Posterior cingulate gyrus (tissue), 11 donors: ENCODE results near the gene FANCC.

Source experiments
- DNase-seq, 10 donors: peaks; one replicate each; pipeline versions ENCODE4 v3.0.0 to v3.0.0-alpha.2; 2020 to 2021; ENCODE audit warnings: mixed read lengths in 3 of 10
- intact Hi-C: fragments of 100-400 bp; cut with DNase I; formaldehyde crosslinking; loops from one replicate; pipeline ENCODE4 v1.15.1; 2023

FANCC gene, protein sequence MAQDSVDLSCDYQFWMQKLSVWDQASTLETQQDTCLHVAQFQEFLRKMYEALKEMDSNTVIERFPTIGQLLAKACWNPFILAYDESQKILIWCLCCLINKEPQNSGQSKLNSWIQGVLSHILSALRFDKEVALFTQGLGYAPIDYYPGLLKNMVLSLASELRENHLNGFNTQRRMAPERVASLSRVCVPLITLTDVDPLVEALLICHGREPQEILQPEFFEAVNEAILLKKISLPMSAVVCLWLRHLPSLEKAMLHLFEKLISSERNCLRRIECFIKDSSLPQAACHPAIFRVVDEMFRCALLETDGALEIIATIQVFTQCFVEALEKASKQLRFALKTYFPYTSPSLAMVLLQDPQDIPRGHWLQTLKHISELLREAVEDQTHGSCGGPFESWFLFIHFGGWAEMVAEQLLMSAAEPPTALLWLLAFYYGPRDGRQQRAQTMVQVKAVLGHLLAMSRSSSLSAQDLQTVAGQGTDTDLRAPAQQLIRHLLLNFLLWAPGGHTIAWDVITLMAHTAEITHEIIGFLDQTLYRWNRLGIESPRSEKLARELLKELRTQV

GRCh38 chr9:95317119-95317892, at the start of gene FANCC:
FANCC (minus strand) TSS chr9:95317709; CDS start chr9:95249291, 68,418 bp downstream.
- intact Hi-C loops: loop anchor here (5.0 kb wide), 1 partner anchor 195 kb away; no protein-coding TSS in a partner anchor
- peak; percentile 83 to 98 (median 92) for DNase-seq

GRCh38 chr9:95366731-95367325, 49.3 kb upstream of the FANCC start:
- DNase-seq: no peak
- intact Hi-C loops: no loop called here

- DNase-seq: no peak
- intact Hi-C loops: no loop called here
Measured at GRCh38 chr9:95365766-95366165, 48.3 kb upstream of the FANCC start.

- no peak for DNase-seq
- intact Hi-C loops: no loop called here
Measured at GRCh38 chr9:95363051-95363841, 45.7 kb upstream of the FANCC start.

DNA sequence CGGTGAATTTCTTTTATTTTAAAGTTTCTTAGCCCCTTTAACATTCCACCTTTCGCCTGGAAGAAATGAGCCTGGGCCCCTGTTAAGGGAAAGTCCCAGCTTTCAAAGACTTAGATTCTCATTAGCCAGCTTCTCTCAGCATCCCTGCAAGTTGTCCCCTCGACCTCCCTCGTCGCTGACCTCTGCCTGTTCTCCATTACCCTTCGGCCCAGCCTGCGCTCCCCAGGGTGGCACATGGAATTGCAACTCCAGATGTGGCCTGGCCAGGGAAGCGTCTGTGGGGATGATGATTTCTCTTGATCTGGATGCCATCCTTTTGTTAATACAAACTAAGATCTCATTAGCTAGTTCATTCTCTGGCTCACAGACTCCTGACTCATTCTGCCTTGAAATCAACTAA, 43.4 kb upstream of the FANCC start:
- no peak for DNase-seq
- intact Hi-C loops: no loop called here

- intact Hi-C loops: no loop called here
- no peak for DNase-seq
Measured at GRCh38 chr9:95357316-95357715, 39.8 kb upstream of the FANCC start.

GRCh38 chr9:95355500-95355899, 38.0 kb upstream of the FANCC start:
- no peak for DNase-seq
- intact Hi-C loops: no loop called here

GRCh38 chr9:95351051-95351450, 33.5 kb upstream of the FANCC start:
- DNase-seq: peak in 1 of 10 donors; percentile 54
- intact Hi-C loops: no loop called here

DNA sequence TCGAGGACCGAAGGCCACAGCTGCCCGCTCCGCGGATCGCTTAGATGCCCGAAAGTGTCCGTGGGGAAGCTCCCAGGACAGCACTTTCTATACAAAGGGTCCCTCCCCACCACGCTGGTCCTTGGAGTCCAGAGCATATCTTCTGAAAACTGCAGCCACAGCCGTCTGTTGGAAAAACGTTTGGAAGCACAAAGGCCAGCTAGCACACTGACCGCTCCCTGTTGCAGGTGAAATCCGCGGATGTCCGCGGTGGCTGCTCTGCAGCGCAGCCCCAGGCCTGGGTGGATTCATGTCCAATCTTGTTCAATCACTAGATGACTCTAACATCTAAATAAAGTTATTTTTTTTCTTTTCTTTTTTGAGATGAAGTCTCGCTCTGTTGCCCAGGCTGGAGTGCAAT, 32.8 kb upstream of the FANCC start:
- intact Hi-C loops: no loop called here
- DNase-seq: peak in 1 of 10 donors; percentile 62

DNA sequence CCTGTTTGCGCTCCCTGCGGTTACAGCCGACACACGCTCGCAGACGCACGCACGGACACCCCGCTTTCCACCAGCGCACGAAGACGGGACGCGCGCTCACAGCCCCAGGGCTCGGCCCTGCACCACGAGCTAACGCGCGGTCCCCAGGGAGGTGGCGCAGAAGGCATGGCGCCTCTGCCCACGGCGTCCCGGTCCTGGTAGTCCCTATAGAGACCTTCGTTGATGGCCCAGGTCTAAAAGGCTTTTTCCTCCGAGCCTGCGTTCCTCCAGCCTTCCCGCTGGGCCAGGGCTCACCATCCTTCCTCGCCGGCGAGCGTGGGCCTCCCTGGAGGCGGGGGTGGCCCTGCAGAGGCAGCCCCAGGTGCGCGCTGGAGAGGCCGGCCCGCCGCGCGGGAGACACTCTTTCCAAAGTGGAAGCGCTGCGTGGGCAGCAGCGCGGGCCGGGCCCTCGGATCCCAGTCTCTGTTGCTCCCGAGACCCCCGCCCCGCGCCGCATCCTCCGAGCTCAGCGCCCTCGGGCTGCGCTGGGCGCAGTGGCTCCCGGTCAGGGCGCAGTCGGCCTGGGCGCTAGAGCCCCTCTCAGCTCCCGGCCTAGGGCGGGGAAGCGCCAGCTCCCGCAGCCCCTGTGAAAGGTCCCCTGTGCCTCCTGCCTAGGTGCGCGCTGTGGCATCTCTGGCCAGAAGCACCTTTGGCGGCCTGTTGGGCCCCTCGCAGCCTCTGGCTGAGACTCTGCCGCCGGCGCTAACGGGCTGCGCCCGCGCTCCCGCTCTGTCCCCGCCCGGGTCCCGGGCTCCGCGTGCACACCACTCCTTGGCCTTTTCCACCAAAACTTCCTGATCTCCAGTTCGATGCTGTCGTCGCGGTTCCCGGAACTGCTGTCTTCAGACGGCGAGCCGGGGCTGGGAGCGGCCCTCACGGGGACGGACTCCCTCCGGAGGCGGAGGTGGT, 31.9 kb upstream of the FANCC start:
- intact Hi-C loops: no loop called here
- peak in 1 of 10 donors; percentile 77 for DNase-seq

- DNase-seq: no peak
- intact Hi-C loops: no loop called here
Measured at GRCh38 chr9:95346021-95346420, 28.5 kb upstream of the FANCC start.

GRCh38 chr9:95344735-95345325, 27.3 kb upstream of the FANCC start:
- intact Hi-C loops: no loop called here
- DNase-seq: no peak

DNA sequence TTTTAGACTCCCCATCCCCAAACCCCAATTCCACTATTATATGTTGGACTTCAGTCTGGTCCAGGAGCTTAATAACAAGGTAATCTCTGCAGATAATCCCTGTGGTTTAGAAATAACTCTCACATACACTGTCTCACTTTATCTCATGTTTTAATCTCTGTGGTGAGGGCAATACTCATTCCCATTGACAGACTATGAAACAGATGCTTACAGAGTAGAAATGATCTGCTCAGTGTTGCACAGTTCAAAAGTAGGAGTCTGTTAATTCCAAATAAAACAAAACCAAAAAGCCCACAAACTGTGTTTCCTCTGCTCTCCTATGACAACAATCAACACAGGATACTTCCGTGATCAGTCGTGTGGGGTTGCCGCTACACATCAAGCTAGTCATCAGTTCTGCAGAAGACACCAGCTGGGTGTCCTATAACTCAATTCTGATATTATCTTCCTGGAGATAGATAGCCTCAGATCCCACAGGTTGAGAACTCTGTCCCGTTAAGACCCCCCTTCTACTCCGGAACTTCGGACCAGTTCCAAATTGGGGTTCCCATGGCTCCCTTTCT, 26.3 kb upstream of the FANCC start:
- DNase-seq: no peak
- intact Hi-C loops: no loop called here

GRCh38 chr9:95342571-95342970, 25.1 kb upstream of the FANCC start:
- peak in 1 of 10 donors; percentile 72 for DNase-seq
- intact Hi-C loops: no loop called here

- intact Hi-C loops: no loop called here
- DNase-seq: peak in 1 of 10 donors; percentile 72
Measured at GRCh38 chr9:95341293-95341962, 23.9 kb upstream of the FANCC start.

GRCh38 chr9:95338243-95338642, 20.7 kb upstream of the FANCC start:
- no peak for DNase-seq
- intact Hi-C loops: no loop called here

- intact Hi-C loops: no loop called here
- DNase-seq: peak in 1 of 10 donors; percentile 61
Measured at GRCh38 chr9:95336281-95336680, 18.8 kb upstream of the FANCC start.

DNA sequence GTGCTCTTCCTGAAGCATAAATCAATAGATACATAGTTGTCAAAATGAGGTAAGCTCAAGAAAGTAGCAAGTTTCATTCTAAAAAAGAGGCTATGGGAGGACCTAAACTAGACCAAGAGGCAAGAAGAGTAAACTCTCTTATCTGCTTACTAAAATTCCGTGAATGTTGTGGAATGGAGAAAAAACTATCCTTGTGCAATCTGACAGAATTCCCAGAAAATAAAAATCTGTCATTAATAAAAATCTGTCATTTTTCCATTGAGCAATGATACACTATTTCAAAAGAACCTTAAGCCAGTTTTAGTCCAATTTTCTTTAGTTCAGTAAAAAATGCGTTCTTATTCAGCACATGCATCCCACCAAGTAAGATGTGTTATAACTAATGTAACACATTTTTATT, 15.9 kb upstream of the FANCC start:
- DNase-seq: no peak
- intact Hi-C loops: no loop called here
